ENCODE measurements around the gene SOX9.
A peak's percentile ranks its signal among the peaks of the same experiment; 100 is the strongest.
"Not testable (repeated sequence)": the region's sequence is repeated elsewhere in the genome, so short reads cannot be mapped to it uniquely, and the experiment has no call there.

Gene SOX9

DNA sequence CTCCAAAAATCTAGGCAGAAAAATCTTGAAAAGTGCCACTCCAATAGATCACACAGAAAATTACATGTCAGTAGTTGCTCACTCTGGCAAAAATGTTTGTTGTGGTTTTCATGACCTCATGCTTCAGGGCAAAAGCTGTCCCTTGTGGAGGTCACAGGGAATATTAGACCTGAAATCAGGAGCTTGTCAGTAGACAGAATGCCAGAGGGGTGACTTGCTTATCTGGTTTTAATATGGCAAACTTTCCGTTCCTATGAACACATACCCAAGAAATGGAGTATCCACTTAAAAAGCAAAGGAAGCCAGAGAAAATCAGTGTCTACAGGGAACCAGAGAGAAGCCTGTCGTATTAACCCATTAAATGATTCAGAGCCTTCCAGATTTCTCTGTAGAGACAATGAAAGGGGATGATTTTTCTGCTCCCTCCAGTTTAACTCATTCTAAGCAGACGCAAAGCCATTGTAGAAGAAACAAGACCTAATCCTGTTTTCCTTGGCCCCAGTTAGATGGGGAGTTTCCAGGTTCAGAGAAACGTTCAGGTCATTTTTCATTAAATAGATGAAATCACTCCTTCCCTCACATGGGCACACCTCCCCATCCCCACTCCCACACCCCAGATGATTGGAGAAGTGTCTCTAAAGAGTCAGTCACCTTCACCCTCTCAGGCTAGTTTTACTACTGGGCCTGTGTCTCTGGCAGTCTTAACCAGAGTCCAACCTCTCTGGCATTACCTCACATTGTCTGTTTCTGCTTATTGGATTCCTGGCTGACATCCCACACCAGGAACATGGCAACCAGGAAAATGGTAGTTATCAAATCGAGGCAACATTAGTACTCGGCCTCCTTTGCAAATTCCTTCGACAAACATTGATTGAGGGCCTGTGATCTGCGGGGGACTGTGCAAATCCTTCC, 6.0 kb downstream of the SOX9 start:
- peak; percentile 71 for DNase-seq (ENCODE audit: low read depth)

- no peak for DNase-seq (ENCODE audit: low read depth)
Observed at GRCh38 chr17:72128039-72128438, 7.2 kb downstream of the SOX9 start.

GRCh38 chr17:72134608-72135394, 14.0 kb downstream of the SOX9 start:
- peak; percentile 89 for DNase-seq (ENCODE audit: low read depth)

- peak; percentile 57 for DNase-seq (ENCODE audit: low read depth)
Observed at GRCh38 chr17:72135546-72136325, 14.9 kb downstream of the SOX9 start.

DNA sequence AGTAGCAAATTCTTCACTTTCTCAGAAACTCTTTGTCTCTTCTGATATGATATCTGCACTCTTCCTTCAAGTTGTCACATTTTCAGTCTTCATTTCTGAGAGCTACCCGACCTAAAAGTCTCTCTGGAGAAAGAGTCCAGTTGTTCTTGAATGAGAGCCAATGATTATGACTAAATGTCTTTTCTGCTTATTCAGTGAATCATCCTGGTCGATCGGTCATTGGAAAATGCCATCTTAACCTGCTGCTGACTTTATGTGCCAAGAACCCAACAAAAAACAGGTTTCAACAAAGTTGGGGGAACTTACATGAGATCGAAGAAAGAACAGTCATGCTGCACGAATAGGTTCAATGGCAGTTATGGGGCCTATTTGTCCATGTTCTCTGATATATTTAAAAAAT, 15.9 kb downstream of the SOX9 start:
- DNase-seq (ENCODE audit: low read depth): no peak

GRCh38 chr17:72137161-72137560, 16.3 kb downstream of the SOX9 start:
- DNase-seq (ENCODE audit: low read depth): no peak

GRCh38 chr17:72139212-72139611, 18.4 kb downstream of the SOX9 start:
- DNase-seq (ENCODE audit: low read depth): peak; percentile 80

DNA sequence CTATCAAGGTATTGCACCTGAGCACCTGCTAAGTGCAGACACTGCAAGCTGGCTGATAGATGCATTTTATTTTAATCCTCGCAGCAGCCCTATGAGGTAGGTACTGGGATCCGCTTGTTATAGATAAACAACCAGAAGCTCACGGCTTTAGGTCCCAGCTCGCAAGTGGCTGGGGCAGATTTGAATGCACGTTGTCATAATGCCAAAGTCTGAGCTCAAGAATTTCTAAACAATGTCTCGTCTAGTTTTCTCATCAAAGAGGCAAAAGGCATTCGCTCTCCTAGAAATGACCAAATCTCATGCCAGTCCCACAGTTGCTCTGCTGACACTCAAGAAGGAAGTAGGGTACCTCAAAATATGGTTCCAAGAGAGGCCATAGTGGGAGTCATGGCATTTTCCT, 20.5 kb downstream of the SOX9 start:
- no peak for DNase-seq (ENCODE audit: low read depth)

DNA sequence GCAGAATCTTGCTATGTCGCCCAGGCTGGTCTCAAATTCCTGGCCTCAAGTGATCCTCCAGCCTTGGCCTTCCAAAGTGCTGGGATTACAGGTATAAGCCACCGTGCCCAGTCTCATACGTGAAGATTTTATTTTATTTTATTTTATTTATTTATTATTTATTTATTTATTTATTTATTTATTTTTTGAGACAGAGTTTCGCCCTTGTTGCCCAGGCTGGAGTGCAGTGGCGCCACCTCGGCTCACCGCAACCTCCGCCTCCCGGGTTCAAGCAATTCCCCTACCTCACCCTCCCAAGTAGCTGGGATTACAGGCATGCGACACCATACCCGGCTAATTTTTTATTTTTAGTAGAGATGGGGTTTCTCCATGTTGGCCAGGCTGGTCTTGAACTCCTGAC, 21.3 kb downstream of the SOX9 start:
- not testable (repeated sequence) for DNase-seq (ENCODE audit: low read depth)

- no peak for DNase-seq (ENCODE audit: low read depth)
Observed at GRCh38 chr17:72142614-72143013, 21.8 kb downstream of the SOX9 start.

DNA sequence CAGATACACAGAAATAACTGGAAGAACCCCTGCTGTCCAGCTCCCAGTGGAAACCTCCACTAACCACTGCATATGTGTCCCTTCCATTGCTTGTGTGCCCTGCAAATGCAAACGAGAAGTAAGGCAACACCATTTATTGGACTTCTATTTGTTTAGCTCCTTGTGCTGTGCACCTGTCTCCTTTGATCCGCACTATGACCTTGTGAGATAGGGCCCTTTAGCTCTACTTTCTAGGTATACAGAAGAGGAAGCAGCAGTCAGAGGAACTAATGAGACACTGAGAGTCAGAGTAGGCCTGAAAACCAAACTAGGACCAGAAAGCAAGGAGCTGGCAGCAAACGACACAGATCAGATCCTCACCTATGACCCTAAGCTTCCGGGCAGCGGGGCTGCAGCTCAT, 22.4 kb downstream of the SOX9 start:
- no peak for DNase-seq (ENCODE audit: low read depth)

GRCh38 chr17:72144101-72144500, 23.3 kb downstream of the SOX9 start:
- DNase-seq (ENCODE audit: low read depth): no peak

- DNase-seq (ENCODE audit: low read depth): no peak
Observed at GRCh38 chr17:72145562-72145961, 24.7 kb downstream of the SOX9 start.

GRCh38 chr17:72145962-72146361, 25.1 kb downstream of the SOX9 start:
- DNase-seq (ENCODE audit: low read depth): peak; percentile 86

- DNase-seq (ENCODE audit: low read depth): no peak
Observed at GRCh38 chr17:72146371-72146770, 25.6 kb downstream of the SOX9 start.

- no peak for DNase-seq (ENCODE audit: low read depth)
Observed at GRCh38 chr17:72150632-72151460, 30.0 kb downstream of the SOX9 start.

DNA sequence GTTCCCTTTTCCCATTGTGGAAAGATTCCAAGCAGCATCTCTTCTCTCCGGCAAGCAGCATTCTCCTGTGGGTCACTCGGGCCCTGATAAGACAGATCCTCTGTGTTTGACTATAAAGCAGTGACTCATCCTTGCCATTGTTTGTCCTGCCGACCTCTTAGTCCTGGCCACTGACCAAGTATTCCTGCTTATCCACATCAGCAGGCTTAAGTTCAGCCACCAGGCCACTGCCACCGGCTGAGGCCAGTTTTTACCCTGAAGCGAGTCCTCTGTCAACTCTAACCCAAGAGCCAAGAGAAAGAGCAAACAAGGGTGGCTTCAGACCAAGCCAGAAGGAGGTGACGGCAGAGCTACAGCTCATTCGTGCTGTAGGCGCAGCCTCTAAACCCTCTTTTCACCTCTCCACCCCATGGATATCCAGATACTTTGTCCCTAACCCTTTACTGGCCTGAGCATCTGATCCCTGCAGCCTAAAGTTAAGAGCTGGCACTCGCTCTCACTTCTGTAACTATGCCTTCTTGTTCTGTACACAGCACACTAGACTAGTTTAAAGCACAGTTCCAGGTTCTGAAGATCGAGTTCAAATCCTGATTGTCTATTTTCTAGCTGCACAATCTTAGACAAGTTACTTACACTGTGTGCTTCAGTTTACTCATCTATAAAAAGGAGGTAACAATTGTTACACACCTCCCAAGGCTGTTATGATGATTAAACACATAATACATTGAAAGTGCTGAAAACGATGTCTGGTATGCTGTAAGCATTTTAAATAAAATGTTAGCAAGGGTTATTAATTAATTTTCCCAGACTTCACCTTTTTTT, 31.0 kb downstream of the SOX9 start:
- DNase-seq (ENCODE audit: low read depth): peak; percentile 83

DNA sequence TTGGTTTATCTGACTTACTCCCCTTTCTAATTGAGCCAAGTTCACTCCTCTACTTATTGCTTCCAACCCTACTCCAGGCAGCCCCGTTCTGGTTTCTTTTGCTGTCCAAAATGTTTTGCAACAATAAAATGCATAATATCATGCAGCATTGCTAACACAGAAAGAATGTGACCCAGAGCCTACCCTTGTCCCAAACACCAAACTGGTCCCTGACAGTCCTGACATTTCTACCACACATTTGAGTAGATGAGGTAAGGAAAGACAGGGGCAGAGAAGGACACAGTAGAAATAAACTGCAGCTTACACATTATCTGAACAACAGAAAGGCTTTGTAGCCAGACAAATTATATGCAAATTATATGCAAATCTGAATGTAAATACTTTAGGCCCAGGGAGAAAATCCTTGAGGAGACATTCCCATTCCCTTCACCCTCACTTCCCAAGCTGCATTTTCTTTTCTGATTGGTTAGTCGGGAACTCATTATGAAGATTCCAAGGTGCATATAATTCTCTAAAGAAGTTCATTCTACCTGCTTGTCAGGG, 31.6 kb downstream of the SOX9 start:
- DNase-seq (ENCODE audit: low read depth): peak; percentile 37

- peak; percentile 88 for DNase-seq (ENCODE audit: low read depth)
Observed at GRCh38 chr17:72158895-72159885, 38.4 kb downstream of the SOX9 start.

Measured in amniotic epithelial cell (primary cell).